Measurements from ENCODE around the gene GDF11.
A peak's percentile ranks its signal among the peaks of the same experiment; 100 is the strongest.

GDF11 gene

DNA sequence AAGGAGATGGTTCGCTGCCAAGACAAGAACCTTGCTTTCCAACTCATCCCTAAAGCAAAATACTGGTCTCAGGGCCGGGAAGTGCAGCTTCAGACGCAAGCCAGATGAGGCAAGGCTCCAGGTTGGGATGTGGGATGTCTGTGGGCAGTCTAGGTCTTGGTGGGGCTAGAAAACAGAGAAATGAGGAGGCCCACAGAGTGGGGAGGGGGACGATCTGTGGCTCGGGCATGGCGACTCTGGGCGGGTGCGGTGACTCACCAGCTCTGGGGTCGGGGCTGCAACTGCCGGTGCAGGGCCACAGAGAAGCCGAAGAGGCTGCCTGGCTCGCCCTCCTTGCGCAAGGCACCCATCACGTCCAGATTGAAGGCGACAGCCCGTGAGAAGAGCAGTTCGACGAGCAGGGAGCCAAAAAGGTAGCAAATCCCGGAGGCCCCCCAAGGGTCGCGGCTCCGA is 35.7 kb upstream of the GDF11 start:
- peak in 1 of 4 experiments; percentile 48 for DNase-seq

DNA sequence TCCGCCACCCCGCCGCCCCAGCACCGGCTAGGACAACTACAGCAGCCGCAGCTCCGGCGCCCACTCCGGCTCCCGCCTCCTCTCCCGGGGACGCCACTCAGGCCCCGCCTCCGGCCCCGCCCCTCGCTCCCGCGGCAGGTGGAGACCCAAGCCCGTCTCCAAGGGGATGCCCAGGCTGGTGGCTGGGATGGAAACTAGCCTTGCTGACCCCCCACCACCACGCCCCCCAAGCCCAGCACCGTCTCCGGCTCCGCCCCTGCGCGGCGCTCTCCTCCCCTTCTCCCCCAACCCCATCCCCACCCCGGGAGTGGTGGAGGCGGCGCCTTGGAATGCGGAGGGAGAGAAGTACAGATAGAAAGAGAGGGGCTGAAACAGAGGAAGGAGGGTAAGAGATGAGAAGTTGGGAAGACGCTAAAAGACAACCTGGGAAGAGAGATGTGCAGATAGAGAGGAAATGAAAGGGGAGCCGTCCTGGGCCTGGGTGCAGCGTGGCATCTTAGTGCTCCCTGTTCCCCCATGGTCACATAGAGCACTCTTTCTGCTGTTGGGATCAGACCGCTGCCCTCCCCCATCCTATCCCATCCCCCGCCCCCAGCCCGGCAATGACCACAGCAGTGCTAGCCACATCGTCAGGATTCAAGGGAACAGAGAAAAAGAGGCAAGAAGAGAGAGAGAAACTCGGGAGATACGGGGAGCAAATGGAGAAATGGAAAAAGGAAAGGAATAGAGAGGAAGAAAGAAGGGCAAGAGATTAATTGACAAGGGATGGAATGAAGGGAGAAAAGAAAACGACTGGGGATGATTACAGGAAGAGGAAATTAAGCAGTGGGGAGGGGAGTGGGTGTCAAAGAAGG is 34.9 kb upstream of the GDF11 start, which contains the start of gene ITGA7:
Gene ITGA7, minus strand, starts transcription at position 64 of the 854 bp plus-strand sequence. CDS start 222 bp downstream, outside the sequence.
- DNase-seq, result peak in 1 of 4 experiments; percentile 54

GRCh38 chr12:55708695-55709233 is 34.2 kb upstream of the GDF11 start:
- DNase-seq, result peak in 3 of 4 experiments; percentile 40 to 55 (median 43)

DNA sequence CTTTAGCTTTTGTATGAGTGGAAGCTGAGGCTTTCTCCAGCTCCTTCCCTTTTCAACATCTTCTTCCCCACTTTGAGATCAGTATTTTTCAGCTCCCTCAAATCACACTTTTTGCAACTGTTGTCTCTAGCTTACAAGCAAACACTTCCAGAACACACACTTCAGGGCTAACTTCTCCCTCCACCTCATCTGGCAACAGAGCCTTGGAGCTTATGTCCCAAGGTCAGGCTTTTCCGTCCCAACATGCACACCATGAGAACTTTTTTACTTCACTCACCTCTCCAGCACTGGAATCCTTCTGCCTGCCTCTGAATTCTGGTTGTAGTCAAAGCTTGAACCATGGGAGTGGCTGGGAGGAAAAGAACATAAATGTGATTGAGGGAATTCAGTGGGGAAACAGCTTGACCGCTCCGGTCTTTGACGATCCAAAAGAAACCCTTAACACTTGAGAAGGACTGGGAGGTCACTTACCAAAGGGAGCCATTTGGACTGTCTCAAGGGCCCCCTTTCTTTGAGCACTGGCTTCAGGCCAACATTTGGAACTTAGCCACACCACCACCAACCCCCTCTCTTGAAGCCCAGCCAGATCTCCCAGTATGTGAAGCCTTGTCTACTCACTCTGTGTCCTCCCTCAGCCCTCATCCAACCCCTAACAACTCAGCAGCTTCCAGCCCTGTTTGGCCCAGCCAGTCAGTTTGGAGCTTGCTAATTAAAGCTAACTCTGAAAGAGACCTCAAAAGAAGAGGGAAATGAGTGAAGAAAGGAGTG is 31.0 kb upstream of the GDF11 start:
- no peak for DNase-seq

DNA sequence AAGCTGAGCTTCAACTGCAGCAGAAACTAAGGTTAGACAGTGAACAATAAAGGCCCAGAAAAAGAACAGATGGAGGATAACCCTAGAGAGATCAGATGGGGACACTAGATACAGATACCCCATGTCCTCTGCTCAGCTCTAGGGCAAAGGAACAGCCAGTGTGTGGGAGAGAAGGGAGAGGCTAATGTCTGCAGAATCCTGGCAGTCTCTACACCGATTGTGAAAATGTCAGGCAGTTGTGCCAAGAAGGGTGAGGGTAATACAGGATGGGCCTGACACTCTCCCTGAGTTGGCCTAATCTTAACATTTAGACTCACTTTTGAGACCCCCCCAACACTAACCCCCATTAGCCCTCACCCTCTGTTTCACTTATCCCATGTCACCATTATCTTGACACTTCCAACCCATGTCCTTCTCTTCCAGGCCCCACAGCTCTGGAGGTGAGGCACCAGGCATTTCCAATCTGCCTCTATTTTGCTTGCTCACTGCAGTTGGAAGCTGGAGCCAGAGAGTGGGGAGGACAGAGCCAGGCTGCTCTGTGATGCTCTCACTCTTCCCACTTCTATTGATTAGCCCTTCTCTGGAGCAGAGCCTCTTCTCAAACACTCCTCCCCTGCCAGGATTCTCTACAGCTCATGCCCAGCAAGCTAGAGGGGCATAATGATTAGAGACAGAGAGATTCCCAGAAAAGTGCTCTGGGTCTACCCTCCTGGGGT is 30.1 kb upstream of the GDF11 start:
- no peak for DNase-seq

DNA sequence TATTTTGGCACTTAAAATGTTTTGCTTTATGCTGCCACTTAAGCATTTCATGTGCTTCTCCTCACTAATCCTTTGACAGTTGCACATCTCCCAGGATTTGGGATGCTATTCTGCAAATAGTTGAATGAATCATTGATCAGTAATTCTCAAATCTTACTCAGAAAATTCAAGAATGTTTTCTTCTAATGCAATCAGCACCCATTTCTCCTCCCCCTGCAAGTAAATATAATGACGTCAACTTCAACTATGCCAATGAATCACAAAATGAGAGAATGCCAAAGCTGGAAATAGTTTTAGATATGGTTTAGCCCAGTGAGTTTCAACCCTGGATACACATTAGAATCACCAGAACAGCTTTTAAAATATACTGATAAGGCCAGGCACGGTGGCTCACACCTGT is 29.2 kb upstream of the GDF11 start:
- no peak for DNase-seq

DNA sequence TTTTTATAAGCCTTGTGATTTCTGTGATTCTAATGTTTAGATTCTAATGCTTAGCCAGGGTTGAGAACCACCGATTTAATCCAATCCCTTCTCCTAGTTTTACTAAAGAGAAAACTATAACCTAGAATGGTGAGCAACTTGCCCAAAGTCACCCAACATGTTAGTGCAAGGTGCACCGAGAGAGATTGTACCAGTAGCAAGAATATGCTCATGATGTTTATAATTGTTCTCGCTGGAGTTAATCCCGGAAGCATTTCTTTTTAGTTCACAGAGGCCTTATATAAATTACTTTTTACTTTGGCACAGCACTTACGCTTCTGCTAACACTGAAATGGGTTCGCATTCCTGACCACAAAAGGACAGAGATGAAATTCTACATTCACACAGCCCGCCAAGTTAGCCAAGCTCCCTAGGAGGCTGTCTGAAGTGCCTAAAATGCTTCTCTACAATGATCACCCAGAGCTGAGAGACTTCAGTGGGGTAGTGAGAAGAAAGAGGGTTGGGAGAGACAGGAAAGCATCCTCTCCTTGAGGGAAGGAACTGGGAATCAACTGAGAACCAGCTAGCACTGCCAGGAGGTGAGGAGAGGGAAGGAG is 27.7 kb upstream of the GDF11 start:
- no peak for DNase-seq

DNA sequence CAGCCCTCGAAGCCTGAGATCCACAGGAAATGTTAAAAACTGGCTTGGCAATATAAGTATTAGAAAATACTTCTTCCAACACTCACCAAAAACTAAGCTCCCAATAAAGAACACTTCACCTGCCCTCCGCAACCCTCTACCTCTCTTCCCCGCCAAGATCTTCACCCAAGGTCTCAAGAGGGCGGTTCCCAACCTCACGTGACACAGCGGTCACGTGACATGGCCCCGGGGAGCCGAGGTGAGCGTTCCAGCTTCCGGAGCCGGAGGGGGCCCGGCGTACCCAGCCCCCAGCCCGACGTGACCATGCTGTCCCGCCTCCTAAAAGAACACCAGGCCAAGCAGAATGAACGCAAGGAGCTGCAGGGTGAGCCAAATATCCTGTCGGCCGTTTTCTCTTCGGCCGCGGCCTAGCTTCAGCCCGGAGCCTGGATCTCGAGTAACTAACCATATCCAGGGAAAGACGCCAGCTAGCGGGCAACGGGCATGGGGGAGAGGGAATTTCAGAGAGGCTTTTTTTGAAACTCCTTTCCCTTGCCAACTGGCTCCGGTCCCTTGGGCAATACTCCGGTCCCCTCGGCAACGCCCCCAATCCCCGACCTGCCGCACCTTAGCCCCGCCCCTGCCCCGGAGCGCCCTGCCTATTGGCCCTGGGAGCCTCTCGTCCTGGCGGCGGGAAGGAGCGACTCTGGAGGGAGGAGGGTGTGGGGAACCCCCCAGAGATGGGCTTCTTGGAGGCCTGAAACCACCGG is 26.9 kb upstream of the GDF11 start, which contains the start of gene BLOC1S1:
Gene BLOC1S1, plus strand, starts transcription at position 214 of the 749 bp plus-strand sequence. Its CDS starts 6 bp downstream, at position 220.
- DNase-seq, result peak; percentile 72 to 89 (median 83)

DNA sequence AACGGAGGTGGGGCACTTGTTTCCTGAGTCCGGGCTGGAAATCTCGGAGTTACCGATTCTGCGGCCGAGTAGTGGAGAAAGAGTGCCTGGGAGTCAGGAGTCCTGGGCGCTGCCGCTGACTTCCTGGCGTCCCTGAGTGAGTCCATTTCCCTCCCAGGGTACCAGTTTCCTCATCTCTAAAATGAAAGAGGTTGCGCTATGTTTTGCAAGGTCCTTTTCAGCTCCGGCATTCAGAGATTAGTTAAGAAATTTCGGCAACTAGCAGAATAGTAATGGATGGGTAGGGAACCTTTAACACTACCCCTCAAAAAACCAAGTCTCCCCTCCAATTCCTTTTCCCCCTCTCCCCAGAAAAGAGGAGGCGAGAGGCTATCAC is 26.4 kb upstream of the GDF11 start:
- DNase-seq, result peak in 1 of 4 experiments; percentile 56

DNA sequence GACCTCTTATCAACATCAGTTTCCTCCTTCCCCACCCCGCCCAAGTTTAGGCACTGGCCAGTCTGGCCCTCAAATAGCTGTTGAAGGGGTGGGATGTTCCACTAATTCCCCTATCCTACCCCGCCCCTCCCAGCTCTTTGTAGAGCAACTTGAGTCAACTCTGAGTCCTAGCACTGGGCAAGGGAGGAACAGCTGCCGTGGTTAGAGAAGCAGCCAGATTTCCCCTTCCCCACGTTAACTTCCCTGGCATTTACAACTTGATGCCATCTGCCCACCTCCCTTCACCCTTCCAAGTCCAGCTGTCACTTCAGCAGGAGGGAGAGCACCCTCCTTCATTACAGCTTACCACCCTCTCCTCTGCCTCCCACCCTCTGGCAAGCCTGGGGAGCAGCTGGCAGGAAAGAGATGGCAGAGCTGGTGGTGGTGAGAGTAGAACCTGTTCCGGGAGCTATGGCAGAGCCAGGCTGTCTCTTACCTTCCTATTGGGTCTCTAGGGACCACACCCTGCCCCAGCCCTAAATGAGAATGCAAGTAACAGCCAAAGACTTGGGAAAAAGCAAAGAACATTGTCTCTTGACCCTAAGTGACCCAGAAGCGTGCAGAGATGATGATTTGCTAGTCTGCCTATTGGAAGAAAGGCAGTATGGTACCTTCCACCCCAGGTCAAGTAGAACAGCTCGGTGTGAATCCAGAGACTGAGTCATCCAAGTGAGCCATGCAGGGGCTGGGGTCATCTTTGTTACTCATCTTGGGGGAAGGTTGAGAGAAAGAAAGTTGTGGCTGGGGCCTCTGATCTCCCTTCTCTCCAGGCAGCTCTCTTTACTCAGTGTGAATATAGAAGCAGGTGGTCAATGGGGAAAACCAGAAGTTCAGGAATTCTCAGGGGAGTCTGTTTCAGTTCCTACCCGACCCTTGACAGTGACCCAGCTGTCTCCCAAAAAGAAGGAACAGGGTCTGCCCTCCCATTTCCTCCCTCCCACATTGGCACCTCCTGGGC is 25.6 kb upstream of the GDF11 start:
- peak in 3 of 4 experiments; percentile 41 to 47 (median 43) for DNase-seq

- no peak for DNase-seq
These were observed 24.9 kb upstream of the GDF11 start for GRCh38 chr12:55718015-55718414.

GRCh38 chr12:55718624-55719275 is 24.2 kb upstream of the GDF11 start:
- no peak for DNase-seq

DNA sequence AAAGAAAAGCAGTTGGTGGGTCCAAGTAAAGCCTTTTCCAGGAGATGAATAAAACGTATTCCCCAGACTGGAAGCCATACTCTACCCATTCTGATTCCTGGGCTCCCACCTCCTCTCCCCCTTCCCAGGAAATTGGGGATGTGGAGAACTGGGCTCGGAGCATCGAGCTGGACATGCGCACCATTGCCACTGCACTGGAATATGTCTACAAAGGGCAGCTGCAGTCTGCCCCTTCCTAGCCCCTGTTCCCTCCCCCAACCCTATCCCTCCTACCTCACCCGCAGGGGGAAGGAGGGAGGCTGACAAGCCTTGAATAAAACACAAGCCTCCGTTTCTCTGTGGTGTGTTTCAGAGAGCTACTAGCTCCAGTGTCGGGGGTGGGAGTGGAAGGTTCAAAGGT is 23.6 kb upstream of the GDF11 start:
- DNase-seq, result no peak

- no peak for DNase-seq
These were observed 22.8 kb upstream of the GDF11 start, which contains the start of gene RDH5 for GRCh38 chr12:55720071-55720564. RDH5 (plus strand) TSS chr12:55720393; CDS start chr12:55721185, 792 bp downstream.

DNA sequence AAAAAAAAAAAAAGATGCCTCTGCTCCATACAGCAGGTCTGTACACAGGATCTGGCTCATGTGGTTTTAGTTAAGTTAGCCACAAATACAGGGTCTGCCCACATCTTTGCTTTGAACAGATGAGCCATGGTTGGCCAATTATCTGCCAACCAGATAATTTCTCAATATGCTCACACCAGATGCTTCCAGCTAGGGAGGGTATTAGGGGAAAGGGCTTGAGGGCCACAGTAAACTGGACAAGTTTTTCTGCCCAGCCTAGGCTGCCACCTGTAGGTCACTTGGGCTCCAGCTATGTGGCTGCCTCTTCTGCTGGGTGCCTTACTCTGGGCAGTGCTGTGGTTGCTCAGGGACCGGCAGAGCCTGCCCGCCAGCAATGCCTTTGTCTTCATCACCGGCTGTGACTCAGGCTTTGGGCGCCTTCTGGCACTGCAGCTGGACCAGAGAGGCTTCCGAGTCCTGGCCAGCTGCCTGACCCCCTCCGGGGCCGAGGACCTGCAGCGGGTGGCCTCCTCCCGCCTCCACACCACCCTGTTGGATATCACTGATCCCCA is 22.0 kb upstream of the GDF11 start:
- DNase-seq, result peak; percentile 77 to 91 (median 86)

GRCh38 chr12:55721601-55722213 is 21.2 kb upstream of the GDF11 start:
- DNase-seq, result no peak

DNA sequence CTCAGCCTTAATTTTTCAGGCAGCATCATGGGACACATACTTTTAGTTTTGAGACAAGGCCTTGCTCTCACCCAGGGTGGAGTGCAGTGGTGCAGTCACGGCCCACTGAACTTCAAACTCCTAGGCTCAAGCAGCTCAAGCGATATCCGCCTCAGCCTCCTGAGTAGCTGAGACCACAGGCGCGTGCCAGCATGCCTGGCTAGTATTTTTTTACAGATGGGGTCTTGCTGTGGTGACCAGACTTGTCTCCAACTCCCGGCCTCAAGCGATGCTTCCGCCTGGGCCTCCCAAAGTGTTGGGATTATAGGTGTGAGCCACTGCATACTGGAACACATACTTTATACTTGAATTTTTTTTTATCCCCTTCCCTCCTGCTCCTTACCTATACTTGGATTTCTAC is 20.0 kb upstream of the GDF11 start:
- DNase-seq, result no peak
